Measurements from ENCODE around the gene KBTBD3.
"Not testable (repeated sequence)": the region's sequence is repeated elsewhere in the genome, so short reads cannot be mapped to it uniquely, and the experiment has no call there.

The KBTBD3 gene

GRCh38 chr11:106063009-106063408, 14.1 kb downstream of the KBTBD3 start:
- no peak for DNase-seq

GRCh38 chr11:106061954-106062949, 14.9 kb downstream of the KBTBD3 start:
- no peak for DNase-seq

GRCh38 chr11:106061249-106061784, 15.8 kb downstream of the KBTBD3 start:
- no peak for DNase-seq

DNA sequence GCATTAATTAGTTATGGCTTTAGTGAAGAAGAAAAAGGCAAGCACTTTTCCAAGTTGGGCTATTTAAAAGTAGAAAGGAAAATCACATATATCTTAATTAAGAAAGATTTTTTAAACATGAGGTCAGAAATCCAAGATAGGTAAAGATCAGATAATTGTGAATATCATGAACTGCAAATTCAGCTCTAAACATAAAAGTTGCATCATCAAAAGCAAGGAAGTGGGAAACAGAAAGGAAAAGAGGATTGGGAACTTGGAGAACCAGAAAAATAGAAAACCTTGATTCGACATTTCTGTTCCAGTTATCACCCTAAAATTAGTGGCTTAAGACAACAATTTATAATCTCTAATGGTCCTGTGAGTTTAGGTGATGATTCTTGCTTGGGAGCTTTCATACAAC, 17.5 kb downstream of the KBTBD3 start:
- DNase-seq, result no peak

DNA sequence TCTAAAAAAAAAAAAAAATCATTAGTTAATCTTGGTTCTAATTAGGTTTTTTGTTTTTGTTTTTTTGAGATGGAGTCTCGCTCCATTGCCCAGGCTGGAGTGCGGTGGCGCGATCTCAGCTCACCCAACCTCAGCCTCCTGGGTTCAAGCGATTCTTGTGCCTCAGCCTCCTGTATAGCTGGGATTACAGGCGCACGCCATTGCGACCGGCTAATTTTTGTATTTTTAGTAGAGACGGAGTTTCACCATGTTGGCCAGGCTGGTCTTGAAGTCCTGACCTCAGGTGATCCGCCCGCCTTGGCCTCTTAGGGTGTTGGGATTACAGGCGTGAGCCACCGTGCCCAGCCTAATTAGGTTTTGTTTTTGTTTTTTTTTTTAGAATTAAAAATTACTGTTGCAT, 18.8 kb downstream of the KBTBD3 start:
- DNase-seq, result not testable (repeated sequence)

- DNase-seq, result no peak
These were observed 26.0 kb downstream of the KBTBD3 start for GRCh38 chr11:106051103-106051502.

DNA sequence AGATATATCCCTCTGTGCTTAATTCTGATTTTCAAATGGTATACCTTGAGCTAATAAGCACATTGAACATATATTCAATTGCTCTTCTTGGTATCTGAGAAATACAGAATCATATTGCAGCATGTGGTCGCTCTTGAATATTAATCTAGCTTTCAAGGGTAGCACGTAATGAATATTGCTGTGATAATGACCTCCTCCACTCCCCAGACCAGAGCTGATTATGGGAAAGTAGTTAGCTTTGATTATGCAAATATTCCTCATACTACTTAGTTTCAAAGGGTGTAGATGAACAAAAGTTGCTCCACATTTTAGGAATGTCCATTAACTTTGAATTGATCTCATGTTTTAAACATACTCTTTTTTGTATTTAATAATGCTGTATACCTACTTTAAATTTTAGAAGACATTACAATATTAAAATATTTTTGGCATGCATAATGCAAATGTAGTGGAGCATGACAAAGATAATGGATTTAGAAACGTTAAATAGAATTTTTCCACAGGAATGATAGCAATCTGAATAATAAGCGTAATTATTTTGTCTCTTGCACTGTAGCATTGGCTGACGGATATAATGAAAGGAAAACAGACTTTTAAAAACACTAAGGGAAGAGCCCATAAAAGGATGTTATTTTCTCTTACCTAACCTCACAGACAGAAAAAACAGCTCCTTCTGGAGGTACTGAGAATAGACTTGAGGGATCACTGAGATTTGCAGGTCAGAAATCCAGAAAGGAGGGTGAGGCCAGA, 27.2 kb downstream of the KBTBD3 start:
- DNase-seq, result no peak

- DNase-seq, result no peak
These were observed 29.5 kb downstream of the KBTBD3 start for GRCh38 chr11:106047631-106048030.

DNA sequence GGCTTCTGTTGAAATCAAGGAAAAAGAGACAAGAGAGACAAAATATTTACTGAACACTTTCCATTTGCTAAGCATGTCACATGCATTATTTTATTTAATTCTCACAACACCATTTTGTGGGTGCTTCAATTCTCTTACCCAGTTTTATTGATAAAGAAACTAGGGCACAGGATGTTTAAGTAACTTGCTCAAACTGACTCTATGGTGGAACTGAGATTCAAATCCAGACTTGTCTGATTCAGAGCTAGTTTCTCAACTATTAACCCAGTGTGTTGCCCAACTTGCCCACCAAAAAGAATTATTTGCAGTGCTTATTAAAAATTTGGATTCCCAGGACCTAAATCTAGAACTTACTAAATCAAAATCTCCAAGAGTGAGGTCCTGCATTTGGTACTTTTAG, 33.6 kb downstream of the KBTBD3 start:
- no peak for DNase-seq

GRCh38 chr11:106032861-106033260, 44.3 kb downstream of the KBTBD3 start:
- no peak for DNase-seq

- no peak for DNase-seq
These were observed 45.2 kb downstream of the KBTBD3 start for GRCh38 chr11:106031936-106032335.

GRCh38 chr11:106031202-106031810, 45.8 kb downstream of the KBTBD3 start:
- no peak for DNase-seq

GRCh38 chr11:106030609-106031008, 46.5 kb downstream of the KBTBD3 start:
- DNase-seq, result no peak

GRCh38 chr11:106022795-106023275, 54.3 kb downstream of the KBTBD3 start:
- no peak for DNase-seq

- peak; percentile 94 for DNase-seq
These were observed 55.0 kb downstream of the KBTBD3 start, which contains the start of gene MSANTD4 for GRCh38 chr11:106021967-106022794. Gene MSANTD4, minus strand, starts transcription at chr11:106022240. Its CDS starts 11,323 bp downstream, at chr11:106010917.

DNA sequence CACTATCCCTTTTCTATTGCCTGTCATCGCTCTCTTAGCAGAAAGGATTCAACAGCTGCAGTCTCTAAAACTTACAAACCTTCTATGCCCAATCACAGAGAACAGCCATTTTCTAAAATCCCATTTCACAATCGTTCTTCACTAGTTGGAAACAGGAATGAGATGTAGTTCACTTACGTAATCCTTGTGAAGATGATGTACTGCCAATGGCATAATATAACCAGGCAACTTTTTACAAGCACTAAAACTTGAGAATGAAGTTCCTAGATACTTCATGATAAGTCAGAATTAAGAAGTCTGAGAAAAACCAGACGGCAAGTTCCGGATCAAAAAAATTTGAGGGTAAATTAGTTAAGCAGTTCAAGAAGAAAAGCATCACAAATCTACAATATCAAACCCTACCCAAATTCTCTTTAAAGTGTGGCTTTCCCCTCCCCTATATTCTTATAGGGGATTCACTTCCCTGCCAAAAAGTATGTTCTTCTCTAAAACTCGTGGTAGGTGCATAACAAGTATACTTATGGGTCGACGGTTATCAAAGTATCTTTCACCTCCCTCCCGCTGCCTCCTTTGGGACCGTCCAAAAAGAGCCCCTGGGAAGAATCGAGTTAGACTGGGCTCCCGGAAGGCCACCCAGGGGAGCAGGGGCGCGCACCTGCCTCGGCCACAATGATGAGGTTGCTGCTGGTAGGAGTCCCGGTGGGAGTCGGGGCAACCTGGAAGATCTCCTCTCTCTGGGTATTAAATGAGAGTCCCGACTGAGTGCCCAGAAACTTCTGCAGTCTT, 55.8 kb downstream of the KBTBD3 start:
- DNase-seq, result no peak

- DNase-seq, result no peak
These were observed 60.1 kb downstream of the KBTBD3 start for GRCh38 chr11:106017093-106017492.

GRCh38 chr11:106015066-106015465, 62.1 kb downstream of the KBTBD3 start:
- no peak for DNase-seq

- no peak for DNase-seq
These were observed 62.5 kb downstream of the KBTBD3 start for GRCh38 chr11:106014620-106015019.

DNA sequence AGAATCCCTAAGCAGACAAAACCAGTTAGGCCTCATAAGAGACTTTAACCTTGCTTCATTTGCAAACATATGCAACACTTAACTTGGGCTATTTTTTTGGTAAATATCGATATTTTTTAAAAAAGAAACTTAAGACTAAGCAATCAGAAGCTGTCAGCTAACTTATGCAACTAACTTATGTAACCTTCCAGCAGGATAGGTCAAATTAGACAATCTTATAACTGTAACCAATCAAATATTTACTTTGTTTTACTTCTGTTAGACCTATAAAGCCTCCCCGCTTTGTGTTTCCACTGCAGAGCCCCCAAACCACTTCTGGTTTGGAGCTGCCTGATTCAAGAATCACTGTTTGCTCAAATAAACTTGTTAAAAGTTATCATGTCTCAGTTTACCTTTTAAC, 63.1 kb downstream of the KBTBD3 start:
- DNase-seq, result no peak

DNA sequence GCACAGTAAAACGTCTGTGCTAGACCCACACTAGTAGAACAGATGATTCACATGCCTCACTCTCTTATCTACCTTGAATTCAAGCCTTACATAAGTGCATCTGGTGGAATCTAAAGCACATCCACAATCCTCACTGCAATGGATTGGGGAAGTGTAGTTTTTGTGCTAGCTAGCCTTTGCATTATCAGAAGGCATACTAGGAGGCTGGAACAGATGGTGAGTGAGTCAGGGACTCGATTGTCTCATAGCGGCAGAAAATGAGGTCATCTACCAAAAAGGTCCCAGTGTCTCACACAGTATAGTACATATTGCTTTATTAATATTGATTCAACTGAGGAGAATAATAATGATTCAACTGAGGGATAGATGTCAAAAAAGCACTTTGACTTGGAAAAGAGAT, 64.4 kb downstream of the KBTBD3 start:
- DNase-seq, result no peak

Measured in right kidney (tissue), 1 donor.